BE2C (cell line): Measurements from ENCODE around the gene EMILIN1.
"Not testable (repeated sequence)": the region's sequence is repeated elsewhere in the genome, so short reads cannot be mapped to it uniquely, and the experiment has no call there.

Source experiments
- DNase-seq: peaks from one replicate; pipeline ENCODE4 v3.0.0-alpha.2; 2020
- H3K27me3 ChIP-seq: fragments of 250-450 bp; sonication (Bioruptor Pico); 2 replicates; pipeline ENCODE4 v1.5.1; 2020; ENCODE audit warnings: mild to moderate bottlenecking
- H3K36me3 ChIP-seq: fragments of 250-450 bp; sonication (Bioruptor Pico); 2 replicates; pipeline ENCODE4 v1.5.1; 2020; ENCODE audit warnings: mild to moderate bottlenecking
- H3K4me1 ChIP-seq: fragments of 250-450 bp; sonication (Bioruptor Pico); 2 replicates; pipeline ENCODE4 v1.5.1; 2020
- H3K4me3 ChIP-seq: 2 replicates; pipeline ENCODE4 v1.5.1; 2011; ENCODE audit warnings: low read depth, low read length
- H3K9me3 ChIP-seq: fragments of 250-450 bp; sonication (Bioruptor Pico); 2 replicates; pipeline ENCODE4 v1.5.1; 2020
- TF ChIP-seq, protein P1 (sequence below): IDR thresholded peaks from 2 replicates; pipeline ENCODE4 v1.5.1; 2012; ENCODE audit warnings: mild to moderate bottlenecking, low read depth, low read length

Gene EMILIN1

DNA sequence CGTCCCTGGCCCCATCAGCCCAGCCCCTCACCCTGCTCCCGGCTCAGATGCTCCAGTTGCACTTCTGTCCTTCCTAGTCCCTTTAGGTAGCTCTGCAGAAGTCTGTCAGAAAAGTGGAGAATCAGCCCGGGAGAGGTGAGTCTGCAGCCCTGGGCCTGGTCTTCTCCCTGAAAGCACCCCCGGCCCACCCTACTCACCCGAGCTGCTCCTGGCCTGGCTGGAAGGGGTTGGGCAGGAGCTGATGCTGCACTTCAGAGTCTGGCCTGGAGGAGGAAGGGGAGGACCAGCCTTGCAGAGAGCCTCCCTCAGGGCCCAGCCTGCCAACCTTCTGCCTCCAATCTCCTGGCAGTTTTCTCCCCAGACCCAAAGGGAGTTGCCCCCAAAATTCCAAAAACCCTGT lies 23.9 kb downstream of the EMILIN1 start:
- Histone ChIP-seq H3K4me3 (no peak overlapping the region), H3K4me1 (no peaks in the 10 kb centered on the region), H3K27me3 (no peaks in the 10 kb centered on the region), H3K9me3 (no peaks in the 10 kb centered on the region), H3K36me3 (no peaks in the 10 kb centered on the region)
- DNase-seq: no peak
- TF ChIP-seq, protein P1, sequence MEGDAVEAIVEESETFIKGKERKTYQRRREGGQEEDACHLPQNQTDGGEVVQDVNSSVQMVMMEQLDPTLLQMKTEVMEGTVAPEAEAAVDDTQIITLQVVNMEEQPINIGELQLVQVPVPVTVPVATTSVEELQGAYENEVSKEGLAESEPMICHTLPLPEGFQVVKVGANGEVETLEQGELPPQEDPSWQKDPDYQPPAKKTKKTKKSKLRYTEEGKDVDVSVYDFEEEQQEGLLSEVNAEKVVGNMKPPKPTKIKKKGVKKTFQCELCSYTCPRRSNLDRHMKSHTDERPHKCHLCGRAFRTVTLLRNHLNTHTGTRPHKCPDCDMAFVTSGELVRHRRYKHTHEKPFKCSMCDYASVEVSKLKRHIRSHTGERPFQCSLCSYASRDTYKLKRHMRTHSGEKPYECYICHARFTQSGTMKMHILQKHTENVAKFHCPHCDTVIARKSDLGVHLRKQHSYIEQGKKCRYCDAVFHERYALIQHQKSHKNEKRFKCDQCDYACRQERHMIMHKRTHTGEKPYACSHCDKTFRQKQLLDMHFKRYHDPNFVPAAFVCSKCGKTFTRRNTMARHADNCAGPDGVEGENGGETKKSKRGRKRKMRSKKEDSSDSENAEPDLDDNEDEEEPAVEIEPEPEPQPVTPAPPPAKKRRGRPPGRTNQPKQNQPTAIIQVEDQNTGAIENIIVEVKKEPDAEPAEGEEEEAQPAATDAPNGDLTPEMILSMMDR: no peak

DNA sequence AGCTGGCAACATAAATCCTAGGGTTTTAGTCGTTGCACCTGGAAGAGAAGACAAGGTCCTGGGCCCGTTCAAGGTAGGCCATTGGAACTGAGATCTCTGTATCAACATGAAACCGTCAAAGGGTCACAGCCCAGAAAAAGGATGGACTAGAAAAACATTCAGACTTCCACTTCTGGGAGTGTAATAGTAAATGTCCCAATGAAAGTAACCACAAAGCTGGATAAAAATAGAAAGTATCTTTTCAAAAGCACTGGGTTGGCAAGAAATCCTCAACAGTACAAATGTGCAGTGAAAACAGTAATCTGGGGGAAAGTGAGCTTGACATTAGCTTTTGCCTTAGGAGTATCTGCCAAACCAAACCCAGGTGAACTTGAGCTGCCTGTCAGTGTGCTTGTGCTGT lies 27.6 kb downstream of the EMILIN1 start:
- H3K4me1 ChIP-seq: no peaks in the 10 kb centered on the region
- no peak for DNase-seq
- H3K4me3 ChIP-seq: no peak overlapping the region
- TF ChIP-seq, protein P1: no peak
- H3K9me3 ChIP-seq: no peaks in the 10 kb centered on the region
- no peaks in the 10 kb centered on the region for H3K27me3 ChIP-seq
- H3K36me3 ChIP-seq: no peaks in the 10 kb centered on the region

DNA sequence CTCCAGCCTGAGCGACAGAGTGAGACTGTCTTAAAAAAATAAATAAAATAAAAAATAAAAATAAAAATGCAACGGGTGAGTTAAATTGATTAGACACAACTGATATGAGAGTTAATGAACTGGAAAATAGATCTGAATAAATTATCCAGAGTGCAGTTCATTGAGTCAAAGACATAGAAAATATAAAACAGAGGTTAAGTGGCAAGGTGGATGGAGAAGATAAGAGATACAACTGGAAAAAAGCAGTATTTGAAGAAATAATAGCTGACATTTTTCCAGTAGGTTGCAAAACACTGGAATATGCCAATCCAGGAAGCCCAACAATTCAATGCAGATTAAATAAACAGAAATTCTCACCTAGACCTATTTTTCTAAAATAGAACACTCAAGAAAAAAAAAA lies 29.8 kb downstream of the EMILIN1 start:
- Histone ChIP-seq H3K4me1 (no peaks in the 10 kb centered on the region), H3K27me3 (no peaks in the 10 kb centered on the region), H3K36me3 (no peaks in the 10 kb centered on the region), H3K9me3 (no peaks in the 10 kb centered on the region), H3K4me3 (no peak overlapping the region)
- TF ChIP-seq, protein P1: no peak
- DNase-seq: no peak

DNA sequence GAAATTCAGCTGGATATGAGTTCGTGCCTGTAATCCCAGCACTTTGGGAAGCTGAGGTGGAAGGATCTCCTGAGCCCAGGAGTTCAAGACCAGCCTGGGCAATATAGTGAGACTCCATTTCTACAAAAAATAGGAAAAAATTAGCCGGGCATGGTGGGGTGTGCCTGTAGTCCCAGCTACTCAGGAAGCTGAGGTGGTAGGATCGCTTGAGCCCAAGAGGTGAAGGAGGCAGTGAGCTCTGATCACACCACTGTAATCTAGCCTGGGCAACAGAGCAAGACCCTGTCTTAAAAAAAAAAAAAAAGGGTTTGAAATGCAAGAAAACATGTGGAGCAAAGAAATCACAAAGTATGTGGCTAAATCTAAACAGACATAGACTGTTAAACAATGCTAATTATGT lies 30.7 kb downstream of the EMILIN1 start:
- no peaks in the 10 kb centered on the region for H3K27me3 ChIP-seq
- no peak for DNase-seq
- no peaks in the 10 kb centered on the region for H3K4me1 ChIP-seq
- H3K9me3 ChIP-seq: no peaks in the 10 kb centered on the region
- TF ChIP-seq, protein P1: no peak
- no peaks in the 10 kb centered on the region for H3K36me3 ChIP-seq
- H3K4me3 ChIP-seq: no peak overlapping the region

DNA sequence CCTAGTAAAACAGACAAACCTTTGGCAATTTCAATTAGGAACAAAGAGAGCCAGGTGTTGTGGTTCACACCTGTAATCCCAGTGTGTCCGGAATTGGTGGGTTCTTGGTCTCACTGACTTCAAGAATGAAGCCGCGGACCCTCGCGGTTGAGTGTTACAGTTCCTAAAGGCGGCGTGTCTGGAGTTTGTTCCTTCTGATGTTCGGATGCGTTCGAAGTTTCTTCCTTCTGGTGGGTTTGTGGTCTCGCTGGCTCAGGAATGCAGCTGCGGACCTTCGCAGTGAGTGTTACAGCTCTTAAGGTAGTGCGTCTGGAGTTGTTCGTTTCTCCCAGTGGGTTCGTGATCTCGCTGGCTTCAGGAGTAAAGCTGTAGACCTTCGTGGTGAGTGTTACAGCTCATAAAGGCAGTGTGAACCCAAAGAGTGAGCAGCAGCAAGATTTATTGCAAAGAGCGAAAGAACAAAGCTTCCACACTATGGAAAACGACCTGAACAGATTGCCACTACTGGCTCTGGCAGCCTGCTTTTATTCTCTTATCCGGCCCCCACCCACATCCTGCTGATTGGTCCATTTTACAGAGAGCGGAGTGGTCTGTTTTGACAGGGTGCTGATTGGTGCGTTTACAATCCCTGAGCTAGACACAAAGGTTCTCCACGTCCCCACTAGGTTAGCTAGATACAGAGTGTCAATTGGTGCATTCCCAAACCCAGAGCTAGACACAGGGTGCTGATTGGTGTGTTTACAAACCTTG lies 32.4 kb downstream of the EMILIN1 start:
- not testable (repeated sequence) for H3K36me3 ChIP-seq, H3K27me3 ChIP-seq, H3K4me3 ChIP-seq, DNase-seq, H3K4me1 ChIP-seq, H3K9me3 ChIP-seq

DNA sequence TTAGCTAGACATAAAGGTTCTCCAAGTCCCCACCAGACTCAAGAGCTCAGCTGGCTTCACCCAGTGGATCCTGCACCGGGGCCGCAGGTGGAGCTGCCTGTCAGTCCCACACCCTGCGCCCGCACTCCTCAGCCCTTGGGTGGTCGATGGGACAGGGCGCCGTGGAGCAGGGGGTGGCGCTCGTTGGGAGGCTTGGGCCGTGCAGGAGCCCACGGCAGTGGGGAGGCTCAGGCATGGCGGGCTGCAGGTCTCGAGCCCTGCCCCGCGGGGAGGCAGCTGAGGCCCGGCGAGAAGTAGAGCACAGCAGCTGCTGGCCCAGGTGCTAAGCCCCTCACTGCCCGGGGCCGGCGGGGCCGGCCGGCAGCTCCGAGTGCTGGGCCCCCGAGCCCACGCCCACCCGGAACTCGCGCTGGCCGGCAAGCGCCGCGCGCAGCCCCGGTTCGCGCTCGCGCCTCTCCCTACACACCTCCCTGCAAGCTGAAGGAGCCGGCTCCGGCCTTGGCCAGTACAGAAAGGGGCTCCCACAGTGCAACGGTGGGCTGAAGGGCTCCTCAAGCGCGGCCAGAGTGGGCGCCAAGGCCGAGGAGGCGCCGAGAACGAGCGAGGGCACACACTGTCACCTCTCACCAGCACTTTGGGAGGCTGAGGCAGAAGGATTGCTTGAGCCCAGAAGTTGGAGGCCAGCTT lies 33.1 kb downstream of the EMILIN1 start:
- H3K36me3 ChIP-seq, DNase-seq, H3K9me3 ChIP-seq, H3K4me3 ChIP-seq, H3K27me3 ChIP-seq, H3K4me1 ChIP-seq: not testable (repeated sequence)

DNA sequence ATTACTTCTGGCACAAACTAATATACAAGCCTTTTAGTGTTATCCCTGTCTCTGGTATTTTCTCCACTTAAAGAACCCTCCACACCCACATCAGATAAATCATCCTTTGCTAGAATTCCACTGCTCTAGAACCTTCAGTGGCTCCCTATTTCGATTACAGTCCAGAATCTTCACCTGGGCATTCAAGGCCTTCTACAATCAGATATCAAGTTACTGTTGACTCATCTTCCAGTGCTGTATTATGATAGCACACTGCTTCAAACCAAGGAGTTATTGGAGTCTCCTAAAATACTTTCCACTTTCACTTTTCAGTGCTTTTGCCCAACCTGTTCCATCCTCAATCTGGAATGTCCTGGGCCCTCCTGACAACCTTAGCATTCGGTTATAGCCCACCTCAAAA lies 37.1 kb downstream of the EMILIN1 start:
- no peaks in the 10 kb centered on the region for H3K4me1 ChIP-seq
- no peaks in the 10 kb centered on the region for H3K9me3 ChIP-seq
- TF ChIP-seq, protein P1: no peak
- no peak overlapping the region for H3K4me3 ChIP-seq
- H3K27me3 ChIP-seq: no peaks in the 10 kb centered on the region
- no peaks in the 10 kb centered on the region for H3K36me3 ChIP-seq
- no peak for DNase-seq
